SJSA1 (cell line): ENCODE data around the gene PLA1A. TPM values are rescaled to one million over a fixed set of nuclear protein-coding genes. Genes with fewer than 3 reads are reported as not detected.

Experiments
- DNase-seq, 2 experiments: peaks; one replicate each; pipeline ENCODE4 v3.0.0-alpha.2; 2015 to 2020; ENCODE audit warnings: low spot score in 2 of 2, low read depth in 1 of 2
- H3K27ac ChIP-seq: fragments of 250-450 bp; sonication (Bioruptor Pico); 2 replicates; pipeline ENCODE4 v1.5.1; 2020; ENCODE audit warnings: mild to moderate bottlenecking, moderate library complexity
- H3K27me3 ChIP-seq: fragments of 250-450 bp; sonication (Bioruptor Pico); replicated peaks from 2 replicates; pipeline ENCODE4 v1.5.1; 2020; ENCODE audit warnings: mild to moderate bottlenecking, moderate library complexity
- H3K36me3 ChIP-seq: fragments of 250-450 bp; sonication (Bioruptor Pico); 2 replicates; pipeline ENCODE4 v1.5.1; 2020; ENCODE audit warnings: mild to moderate bottlenecking
- H3K4me1 ChIP-seq: fragments of 250-450 bp; sonication (Bioruptor Pico); replicated peaks from 2 replicates; pipeline ENCODE4 v1.6.1; 2021; ENCODE audit warnings: mild to moderate bottlenecking
- H3K4me3 ChIP-seq: fragments of 250-450 bp; sonication (Bioruptor Pico); 2 replicates; pipeline ENCODE4 v1.5.1; 2020; ENCODE audit warnings: mild to moderate bottlenecking
- H3K9me3 ChIP-seq: fragments of 250-450 bp; sonication (Bioruptor Pico); replicated peaks from 2 replicates; pipeline ENCODE4 v1.5.1; 2020; ENCODE audit warnings: mild to moderate bottlenecking
- total RNA-seq: library from RNA; depleted of rRNA; stranded (reverse); fragments of >200 nt; shearing (Covaris generic); gene quantifications from 2 replicates; pipeline ENCODE4 v1.2.3, GENCODE V29; 2014

Gene PLA1A
- total RNA-seq, 1 experiment from 2014 or later, result 1.4 TPM

DNA sequence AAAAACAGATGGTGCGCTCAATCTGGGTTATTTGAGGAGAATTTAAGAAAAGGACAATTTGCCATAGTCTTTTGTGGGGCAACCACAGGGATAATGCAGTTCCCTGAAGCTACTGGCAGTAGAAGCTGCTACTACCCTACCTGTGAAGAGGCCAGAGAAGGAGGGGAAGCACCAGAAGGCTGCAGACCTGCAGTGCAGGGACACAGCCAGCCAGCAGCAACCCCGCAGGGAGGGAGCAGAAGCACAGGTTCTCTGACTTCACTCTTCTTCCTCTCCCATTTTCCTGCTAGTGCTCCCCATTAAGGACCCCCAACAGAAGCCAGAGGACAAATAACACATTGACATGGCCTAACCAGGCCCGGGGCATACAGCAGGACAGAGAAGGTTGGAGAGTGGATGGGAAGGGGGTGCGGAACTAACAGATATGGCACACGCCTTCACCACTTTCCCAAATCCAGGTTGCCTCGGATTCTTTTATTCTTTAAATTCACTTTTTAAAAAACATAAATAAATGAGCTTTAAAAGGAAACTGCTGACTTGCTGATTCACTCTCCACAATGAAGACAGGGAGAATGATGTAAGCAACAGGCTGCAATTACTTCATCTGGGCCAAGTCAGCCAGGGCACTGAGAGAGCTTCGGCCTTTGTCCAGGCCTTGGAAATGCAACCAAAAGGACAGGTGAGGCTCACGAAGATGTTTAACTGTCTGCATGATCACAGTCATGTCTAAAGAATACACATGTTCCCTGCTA lies 32.6 kb downstream of the PLA1A start:
- Histone ChIP-seq H3K4me3 (no peak overlapping the region), H3K9me3 (no peaks in the 10 kb centered on the region), H3K27ac (no peak overlapping the region), H3K36me3 (no peaks in the 10 kb centered on the region), H3K27me3 (no peaks in the 10 kb centered on the region), H3K4me1 (peaks cover 9% of the 10 kb centered on the region)
- DNase-seq, result peak in 1 of 2 experiments; percentile 12

DNA sequence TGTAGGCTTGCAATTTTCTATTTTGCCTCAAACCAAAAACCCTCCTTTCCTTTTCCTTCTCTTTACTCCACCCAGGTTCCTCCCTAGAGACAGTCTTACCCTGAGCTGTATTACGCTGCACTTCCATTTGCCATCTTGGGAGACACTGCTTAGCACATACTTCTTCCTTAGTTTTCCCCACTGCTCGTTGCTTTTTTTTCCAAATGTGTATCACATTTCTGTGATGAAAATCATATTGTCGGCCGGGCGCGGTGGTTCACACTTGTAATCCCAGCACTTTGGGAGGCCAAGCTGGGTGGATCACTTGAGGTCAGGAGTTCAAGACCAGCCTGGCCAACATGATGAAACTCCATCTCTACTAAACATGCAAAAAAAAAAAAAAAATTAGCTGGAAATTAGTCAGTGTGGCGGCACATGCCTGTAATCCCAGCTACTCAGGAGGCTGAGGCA lies 33.2 kb downstream of the PLA1A start:
- DNase-seq, result no peak
- no peak overlapping the region for H3K4me3 ChIP-seq
- no peaks in the 10 kb centered on the region for H3K9me3 ChIP-seq
- no peaks in the 10 kb centered on the region for H3K27me3 ChIP-seq
- no peaks in the 10 kb centered on the region for H3K36me3 ChIP-seq
- no peak overlapping the region for H3K27ac ChIP-seq
- H3K4me1 ChIP-seq, result peaks cover 9% of the 10 kb centered on the region

DNA sequence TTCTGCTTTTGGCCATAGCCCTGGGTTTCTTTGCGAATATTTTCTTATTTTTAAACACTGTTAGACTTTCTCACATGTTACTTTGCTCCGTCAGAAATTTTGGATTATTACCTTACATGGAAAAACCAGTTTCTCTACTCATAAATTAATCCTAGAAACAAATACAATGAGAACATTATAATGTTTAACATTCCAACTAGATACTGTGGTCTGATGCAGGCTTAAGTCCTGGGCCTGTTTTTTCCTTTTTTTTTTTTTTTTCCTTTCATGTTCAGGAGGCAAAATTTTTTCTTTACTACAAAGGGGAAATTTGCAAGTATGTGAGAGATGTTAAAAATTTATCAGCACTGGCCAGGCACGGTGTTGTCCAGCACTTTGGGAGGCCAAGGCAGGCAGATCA lies 33.8 kb downstream of the PLA1A start:
- Histone ChIP-seq H3K9me3 (no peaks in the 10 kb centered on the region), H3K4me1 (peaks cover 9% of the 10 kb centered on the region), H3K27ac (no peak overlapping the region), H3K36me3 (no peaks in the 10 kb centered on the region), H3K4me3 (no peak overlapping the region), H3K27me3 (no peaks in the 10 kb centered on the region)
- DNase-seq, result no peak

DNA sequence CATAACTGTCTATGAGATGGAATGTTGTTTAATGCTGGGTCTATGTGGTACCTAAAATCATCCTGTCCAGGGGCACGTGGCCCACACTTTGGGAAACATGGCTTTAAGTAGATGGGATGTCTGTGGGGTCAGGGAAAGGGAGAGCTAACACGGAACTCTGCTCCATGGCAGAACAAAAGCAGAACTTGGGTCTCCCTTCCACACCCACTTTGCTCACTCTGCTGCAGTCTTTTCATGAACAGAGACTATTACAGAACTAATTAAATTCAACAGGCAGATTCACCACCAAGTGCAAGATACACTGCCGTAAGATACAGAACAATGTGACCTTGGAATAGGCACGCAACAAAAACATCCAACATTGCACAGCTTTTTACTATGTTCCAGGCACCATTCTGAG lies 34.5 kb downstream of the PLA1A start:
- H3K27ac ChIP-seq, result no peak overlapping the region
- no peak for DNase-seq
- no peaks in the 10 kb centered on the region for H3K9me3 ChIP-seq
- no peaks in the 10 kb centered on the region for H3K36me3 ChIP-seq
- no peak overlapping the region for H3K4me3 ChIP-seq
- no peaks in the 10 kb centered on the region for H3K27me3 ChIP-seq
- H3K4me1 ChIP-seq, result peaks cover 7% of the 10 kb centered on the region

DNA sequence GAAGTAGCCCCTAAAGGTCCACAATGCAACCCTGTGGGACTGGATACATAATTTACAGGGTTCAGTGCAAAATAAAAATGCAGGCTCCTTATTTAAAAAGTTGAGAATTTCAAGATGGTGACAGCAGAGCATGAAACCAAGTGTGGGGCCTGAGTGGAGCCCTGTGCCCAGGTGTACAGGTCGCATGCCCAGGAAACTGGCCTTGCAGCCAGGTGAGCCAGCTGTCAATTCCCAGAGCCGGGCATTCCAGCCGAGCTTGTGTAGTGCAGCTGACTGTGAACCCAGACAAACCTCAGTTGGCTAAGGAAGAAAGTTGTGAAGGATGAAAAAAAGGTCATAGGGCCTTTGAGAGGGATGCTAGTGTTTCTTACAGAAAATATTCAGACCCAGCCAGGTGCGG lies 35.1 kb downstream of the PLA1A start:
- Histone ChIP-seq H3K4me1 (peaks cover 9% of the 10 kb centered on the region), H3K36me3 (no peaks in the 10 kb centered on the region), H3K27me3 (no peaks in the 10 kb centered on the region), H3K4me3 (no peak overlapping the region), H3K27ac (no peak overlapping the region), H3K9me3 (no peaks in the 10 kb centered on the region)
- no peak for DNase-seq

DNA sequence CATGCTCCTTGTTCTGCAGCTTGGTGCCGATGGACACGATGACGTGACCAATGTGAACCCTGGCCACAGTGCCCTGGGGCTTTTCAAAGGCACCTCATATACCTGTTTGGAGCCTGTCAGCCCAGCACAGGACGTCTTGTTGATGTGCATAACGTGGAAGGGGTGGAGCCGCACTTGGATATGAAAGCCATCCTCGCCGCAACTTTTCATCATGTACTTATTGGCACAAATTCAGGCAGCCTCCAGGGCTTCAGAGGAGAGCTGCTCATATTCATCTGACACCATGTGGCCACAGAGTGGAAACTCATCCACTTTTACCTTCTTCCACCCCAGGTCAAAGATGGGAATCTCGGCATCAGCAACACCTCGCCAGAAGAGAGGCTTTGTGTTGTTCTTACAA lies 38.0 kb downstream of the PLA1A start:
- no peak for DNase-seq
- Histone ChIP-seq H3K27ac (no peak overlapping the region), H3K27me3 (no peaks in the 10 kb centered on the region), H3K9me3 (no peaks in the 10 kb centered on the region), H3K4me1 (peaks cover 17% of the 10 kb centered on the region), H3K4me3 (no peak overlapping the region), H3K36me3 (no peaks in the 10 kb centered on the region)

DNA sequence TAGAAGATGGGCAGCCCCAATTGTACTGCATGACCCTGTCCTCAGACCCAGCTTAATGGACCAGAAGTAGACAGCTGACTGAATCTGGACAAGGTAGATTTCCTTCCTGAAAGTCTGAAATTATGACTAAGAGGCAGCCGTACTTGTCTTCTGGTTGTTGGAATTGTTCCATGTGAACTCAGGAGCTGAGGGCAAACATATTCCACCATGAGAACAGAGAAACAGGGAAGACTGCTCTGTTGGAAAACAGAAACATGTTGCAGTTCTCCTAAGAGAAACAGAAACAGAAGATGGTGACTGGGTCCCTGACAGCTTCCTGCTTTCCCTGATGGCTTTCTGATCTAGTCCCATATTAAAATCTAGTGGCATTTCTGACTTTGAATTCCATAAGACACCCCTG lies 38.6 kb downstream of the PLA1A start:
- DNase-seq, result no peak
- peaks cover 17% of the 10 kb centered on the region for H3K4me1 ChIP-seq
- H3K27me3 ChIP-seq, result no peaks in the 10 kb centered on the region
- no peaks in the 10 kb centered on the region for H3K36me3 ChIP-seq
- H3K4me3 ChIP-seq, result no peak overlapping the region
- H3K27ac ChIP-seq, result no peak overlapping the region
- no peaks in the 10 kb centered on the region for H3K9me3 ChIP-seq

DNA sequence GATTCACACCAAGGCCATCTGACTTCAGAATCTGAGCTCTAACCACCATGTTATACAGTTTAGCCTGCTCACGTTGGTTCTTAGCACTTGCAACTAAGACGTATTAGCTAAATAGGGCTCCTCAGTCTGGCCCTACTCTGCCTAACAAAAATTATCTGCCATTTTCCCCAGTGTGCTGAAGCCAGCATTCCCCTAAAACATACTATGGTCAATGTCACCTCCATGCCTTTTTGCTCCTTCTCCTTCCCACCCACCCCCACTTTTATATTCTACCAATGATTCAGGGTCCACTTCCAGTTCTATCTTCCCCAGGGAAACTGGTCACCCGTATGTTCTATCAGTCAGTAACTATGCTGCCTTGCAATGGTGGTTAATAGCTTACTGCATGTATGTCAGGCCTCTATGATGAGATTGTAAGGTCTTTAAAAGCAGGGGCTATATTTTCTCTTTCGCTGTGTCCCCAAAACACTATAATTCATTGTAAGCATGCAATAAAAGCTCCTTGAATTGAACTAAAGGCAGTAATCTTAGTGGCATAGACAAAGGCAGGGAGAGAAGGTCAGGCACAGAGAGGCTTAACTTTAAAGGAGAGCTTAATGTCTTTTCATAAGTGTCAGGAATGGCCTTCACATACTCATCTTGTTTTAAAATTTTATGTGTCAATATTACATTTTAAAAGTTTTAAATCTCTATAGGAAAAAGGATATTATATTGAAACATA lies 39.4 kb downstream of the PLA1A start:
- Histone ChIP-seq H3K4me1 (peaks cover 17% of the 10 kb centered on the region), H3K4me3 (no peak overlapping the region), H3K27me3 (no peaks in the 10 kb centered on the region), H3K9me3 (no peaks in the 10 kb centered on the region), H3K36me3 (no peaks in the 10 kb centered on the region), H3K27ac (peak overlapping the region; percentile 70)
- DNase-seq, result no peak

DNA sequence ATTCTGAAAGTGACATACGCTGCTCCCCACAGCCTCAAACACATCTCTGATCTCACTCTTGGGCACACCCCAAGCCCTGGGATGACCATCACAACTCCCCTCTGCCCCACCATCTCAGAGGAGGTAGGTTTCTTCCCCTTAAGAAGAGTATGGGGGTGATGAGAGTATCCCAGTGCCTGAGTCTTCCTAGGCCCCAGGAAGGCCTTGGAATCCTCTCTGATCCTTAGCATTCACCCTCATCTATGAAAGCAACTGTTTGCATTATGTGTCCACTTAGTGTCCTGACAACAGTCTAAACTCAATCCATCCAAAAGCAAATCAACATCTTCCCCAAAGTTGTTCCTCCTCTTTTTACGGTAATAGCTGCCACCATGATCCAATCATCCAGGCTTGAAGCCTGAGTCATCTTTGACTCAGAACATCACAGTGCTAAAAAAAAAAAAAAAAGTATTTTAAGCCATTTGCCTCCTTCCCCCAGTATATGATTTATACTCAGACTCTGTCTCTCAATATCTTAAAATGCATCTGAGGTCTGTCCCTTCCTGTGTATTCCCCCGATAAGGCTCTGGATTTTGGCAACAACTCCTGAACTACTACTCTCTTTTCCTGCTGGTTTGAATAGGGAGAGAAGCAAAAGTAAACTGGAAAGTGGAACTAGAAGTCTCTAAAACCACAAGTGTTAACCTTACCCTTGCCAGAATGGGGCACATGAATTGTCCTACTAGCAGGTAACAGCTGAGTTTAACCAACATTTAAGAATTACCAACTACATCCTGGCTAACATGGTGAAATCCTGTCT lies 40.2 kb downstream of the PLA1A start:
- no peaks in the 10 kb centered on the region for H3K27me3 ChIP-seq
- DNase-seq, result peak in 1 of 2 experiments; percentile 76
- H3K36me3 ChIP-seq, result no peaks in the 10 kb centered on the region
- H3K27ac ChIP-seq, result peak overlapping the region; percentile 70
- H3K9me3 ChIP-seq, result no peaks in the 10 kb centered on the region
- peaks cover 19% of the 10 kb centered on the region for H3K4me1 ChIP-seq
- no peak overlapping the region for H3K4me3 ChIP-seq

DNA sequence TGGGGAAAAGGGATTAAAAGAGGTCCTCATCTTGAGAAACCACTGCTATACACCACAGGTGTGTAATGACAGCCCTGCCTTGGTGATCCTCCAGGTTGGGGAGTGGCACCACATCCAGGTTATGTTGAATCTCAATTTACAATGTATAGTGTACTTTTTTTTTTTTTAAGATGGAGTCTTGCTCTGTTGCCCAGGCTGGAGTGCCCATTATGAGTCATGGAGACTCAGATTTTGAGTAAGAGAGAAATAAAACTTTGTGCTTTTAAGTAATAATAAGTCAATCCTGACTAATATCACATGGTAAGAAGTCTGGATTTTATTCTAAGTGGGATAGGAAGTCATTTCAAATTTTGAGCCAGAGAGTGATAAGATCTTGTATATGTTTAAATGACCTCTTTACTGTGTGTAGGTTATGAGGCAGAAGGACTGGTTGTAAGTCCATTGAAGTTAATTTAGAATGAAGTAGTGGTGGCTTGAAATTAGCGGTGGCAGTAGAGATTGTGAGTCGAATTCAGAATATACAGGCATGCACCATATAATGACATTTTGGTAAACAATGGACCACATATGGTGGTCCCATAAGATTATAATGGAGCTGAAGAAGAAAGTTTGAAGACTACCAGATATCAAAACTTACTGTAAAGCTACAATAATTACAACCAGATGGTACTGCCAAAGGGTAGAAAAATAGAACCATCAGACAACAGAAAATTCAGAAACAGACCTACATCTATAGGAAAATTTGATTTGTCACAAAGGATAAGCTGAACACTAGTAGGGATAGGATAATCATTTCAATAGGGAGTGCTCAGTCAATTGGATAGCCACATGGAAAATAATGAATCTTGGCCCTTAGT lies 42.0 kb downstream of the PLA1A start:
- Histone ChIP-seq H3K4me3 (no peak overlapping the region), H3K9me3 (no peaks in the 10 kb centered on the region), H3K27ac (0 out of 2 replicates have a peak overlapping the region, but pooled peaks have one; percentile 70), H3K36me3 (no peaks in the 10 kb centered on the region), H3K27me3 (no peaks in the 10 kb centered on the region), H3K4me1 (peaks cover 34% of the 10 kb centered on the region)
- DNase-seq, result no peak

DNA sequence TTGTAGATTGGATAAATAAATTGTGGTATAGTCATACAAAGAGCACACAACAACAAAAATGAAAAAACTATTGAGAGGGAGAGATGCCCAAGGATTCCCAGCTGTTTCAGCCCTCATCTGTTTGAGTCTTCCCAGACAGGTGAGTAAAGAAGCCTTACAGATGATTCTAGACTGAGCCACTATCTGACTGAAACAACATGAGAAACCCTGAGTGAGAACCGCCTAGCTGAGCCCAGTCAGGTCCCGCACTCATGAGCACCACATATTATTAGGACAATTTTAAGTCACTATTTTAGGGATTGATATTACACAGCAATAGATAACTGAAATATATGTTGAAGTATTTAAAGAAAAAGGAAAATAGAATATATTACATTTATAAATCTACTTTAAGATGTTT lies 43.7 kb downstream of the PLA1A start:
- peaks cover 34% of the 10 kb centered on the region for H3K4me1 ChIP-seq
- no peaks in the 10 kb centered on the region for H3K27me3 ChIP-seq
- no peak overlapping the region for H3K4me3 ChIP-seq
- no peak for DNase-seq
- H3K9me3 ChIP-seq, result no peaks in the 10 kb centered on the region
- H3K27ac ChIP-seq, result no peak overlapping the region
- no peaks in the 10 kb centered on the region for H3K36me3 ChIP-seq

DNA sequence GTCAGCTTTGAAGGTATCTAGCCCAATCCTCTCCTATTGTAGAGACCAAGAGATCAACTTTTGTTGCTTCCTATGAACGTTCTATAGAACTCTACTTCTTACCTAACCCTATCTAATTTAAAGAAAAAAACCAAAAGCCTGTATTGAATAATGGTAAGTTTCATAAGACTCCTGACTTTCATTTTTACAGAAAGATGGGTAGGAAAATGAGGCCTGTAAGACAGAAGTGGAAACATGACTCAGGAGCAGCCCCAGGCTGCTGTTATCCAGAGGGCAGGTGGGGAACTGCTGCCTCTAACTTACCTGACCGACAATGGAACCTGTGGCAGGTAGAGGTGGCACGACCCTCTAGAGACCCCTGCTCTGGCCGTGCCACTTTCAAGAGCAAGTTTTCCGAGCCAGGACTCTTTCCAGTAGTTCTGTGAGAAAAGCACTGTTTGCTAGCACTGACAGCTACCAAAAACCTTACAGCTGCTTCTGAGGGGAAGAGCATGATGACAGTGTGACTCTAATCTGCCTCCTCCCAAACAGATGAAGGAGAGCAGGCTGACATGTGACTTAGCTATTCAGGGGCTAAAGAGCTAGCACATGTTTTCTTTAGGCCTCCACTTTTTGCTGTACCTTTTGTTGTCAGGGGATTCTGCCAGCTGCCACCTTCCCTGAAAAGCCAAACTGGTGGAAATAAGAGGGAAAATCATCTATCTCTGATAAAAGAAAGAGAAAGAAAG lies 45.2 kb downstream of the PLA1A start:
- H3K9me3 ChIP-seq, result no peaks in the 10 kb centered on the region
- H3K4me1 ChIP-seq, result peaks cover 28% of the 10 kb centered on the region
- no peak overlapping the region for H3K4me3 ChIP-seq
- peak overlapping the region; percentile 35 for H3K27ac ChIP-seq
- no peaks in the 10 kb centered on the region for H3K36me3 ChIP-seq
- DNase-seq, result no peak
- H3K27me3 ChIP-seq, result no peaks in the 10 kb centered on the region

DNA sequence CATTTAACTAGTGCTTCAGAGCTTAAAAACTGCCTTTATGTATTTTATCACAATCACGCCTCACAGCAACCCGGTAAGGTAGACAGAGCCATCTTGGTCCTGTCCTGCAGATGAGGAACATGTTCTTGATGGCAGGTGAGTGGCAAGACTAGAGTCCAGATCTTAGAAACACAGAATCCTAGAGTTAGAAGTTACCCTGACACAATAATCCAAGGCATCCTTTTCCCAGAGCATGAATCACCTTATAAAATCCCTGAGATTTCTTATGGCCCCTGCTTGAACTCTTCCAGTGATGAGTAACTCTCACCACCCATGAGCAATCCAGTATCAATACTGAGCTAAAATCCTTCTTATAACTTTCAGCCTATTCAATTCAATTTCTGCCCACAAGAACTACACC lies 45.8 kb downstream of the PLA1A start:
- H3K4me1 ChIP-seq, result peaks cover 22% of the 10 kb centered on the region
- no peaks in the 10 kb centered on the region for H3K9me3 ChIP-seq
- DNase-seq, result peak in 1 of 2 experiments; percentile 43
- no peaks in the 10 kb centered on the region for H3K36me3 ChIP-seq
- no peak overlapping the region for H3K4me3 ChIP-seq
- no peaks in the 10 kb centered on the region for H3K27me3 ChIP-seq
- H3K27ac ChIP-seq, result peak overlapping the region; percentile 35
